GM21381 (cell line): ENCODE measurements around the gene TMEM132D.
"Not testable (repeated sequence)": the region's sequence is repeated elsewhere in the genome, so short reads cannot be mapped to it uniquely, and the experiment has no call there.

Source experiments
- ATAC-seq: cut with Tn5 transposase; IDR thresholded peaks from one replicate; pipeline ENCODE4 v1.9.1; 2021; ENCODE audit warnings: mild to moderate bottlenecking, moderate library complexity; ENCODE audit not compliant: unreplicated experiment

Gene TMEM132D

GRCh38 chr12:129080391-129080790, 823.4 kb downstream of the TMEM132D start:
- no peak for ATAC-seq

- ATAC-seq = no peak
Measured at GRCh38 chr12:129079719-129080118, 824.1 kb downstream of the TMEM132D start.

- ATAC-seq = no peak
Measured at GRCh38 chr12:129076441-129077320, 827.1 kb downstream of the TMEM132D start.

GRCh38 chr12:129075460-129076208, 828.2 kb downstream of the TMEM132D start:
- ATAC-seq = no peak

GRCh38 chr12:129074379-129074778, 829.4 kb downstream of the TMEM132D start:
- no peak for ATAC-seq

GRCh38 chr12:129073157-129073915, 830.5 kb downstream of the TMEM132D start:
- ATAC-seq = no peak

- ATAC-seq = no peak
Measured at GRCh38 chr12:129071362-129071761, 832.5 kb downstream of the TMEM132D start.

- ATAC-seq = no peak
Measured at GRCh38 chr12:129069886-129070285, 833.9 kb downstream of the TMEM132D start.

GRCh38 chr12:129068684-129069083, 835.1 kb downstream of the TMEM132D start:
- no peak for ATAC-seq

GRCh38 chr12:129067491-129067890, 836.3 kb downstream of the TMEM132D start:
- no peak for ATAC-seq

- no peak for ATAC-seq
Measured at GRCh38 chr12:129064209-129064855, 839.5 kb downstream of the TMEM132D start.

- no peak for ATAC-seq
Measured at GRCh38 chr12:129063600-129063999, 840.2 kb downstream of the TMEM132D start.

- ATAC-seq = no peak
Measured at GRCh38 chr12:129053232-129053631, 850.6 kb downstream of the TMEM132D start.

GRCh38 chr12:129052373-129052772, 851.5 kb downstream of the TMEM132D start:
- ATAC-seq = no peak

- ATAC-seq = no peak
Measured at GRCh38 chr12:129049917-129050316, 853.9 kb downstream of the TMEM132D start.

- not testable (repeated sequence) for ATAC-seq
Measured at GRCh38 chr12:129043334-129043733, 860.5 kb downstream of the TMEM132D start.

- ATAC-seq = no peak
Measured at GRCh38 chr12:129036135-129036534, 867.7 kb downstream of the TMEM132D start.

- no peak for ATAC-seq
Measured at GRCh38 chr12:129034558-129035289, 869.1 kb downstream of the TMEM132D start.

- no peak for ATAC-seq
Measured at GRCh38 chr12:129028844-129029243, 875.0 kb downstream of the TMEM132D start.

GRCh38 chr12:129025055-129025454, 878.8 kb downstream of the TMEM132D start:
- no peak for ATAC-seq
